Hepatocyte (in vitro differentiated cells): ENCODE data around the gene TMEM135.

ENCODE experiments used
- EZH2 ChIP-seq: fragments of 200-600 bp; sonication (generic); IDR thresholded peaks from 2 replicates; pipeline ENCODE4 v1.6.1; 2016; ENCODE audit warnings: antibody characterized with exemption, mild to moderate bottlenecking, borderline replicate concordance
- EZH2phosphoT487 ChIP-seq: fragments of 200-600 bp; sonication (generic); IDR thresholded peaks from one replicate; pipeline ENCODE4 v1.6.1; 2018; ENCODE audit warnings: antibody characterized with exemption, mild to moderate bottlenecking, low read depth, moderate library complexity; ENCODE audit not compliant: unreplicated experiment, severe bottlenecking
- TF ChIP-seq, protein P1 (sequence below): fragments of 200-600 bp; sonication (generic); IDR thresholded peaks from 2 replicates; pipeline ENCODE4 v1.5.1; 2016; ENCODE audit warnings: antibody characterized with exemption, mild to moderate bottlenecking; ENCODE audit not compliant: poor library complexity

DNA sequence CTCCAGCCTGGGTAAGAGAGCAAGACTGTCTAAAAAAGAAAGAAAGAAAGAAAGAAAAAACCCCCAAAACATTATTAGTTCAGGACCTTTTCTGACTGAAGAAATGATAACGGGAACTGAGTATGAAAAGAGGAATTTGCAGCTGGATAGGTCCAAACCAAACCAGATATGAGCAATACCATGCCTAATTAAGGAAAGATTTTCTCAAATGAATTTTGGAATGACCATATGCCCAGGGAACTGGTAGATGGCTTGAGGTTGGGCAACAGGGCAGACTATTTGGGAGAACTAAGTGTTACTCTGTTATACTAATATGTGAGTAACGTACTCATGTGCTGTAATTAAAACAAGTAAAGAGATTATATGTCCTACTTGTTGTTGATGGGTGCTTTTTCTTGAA is 186.1 kb downstream of the TMEM135 start:
- TF ChIP-seq, protein P1, sequence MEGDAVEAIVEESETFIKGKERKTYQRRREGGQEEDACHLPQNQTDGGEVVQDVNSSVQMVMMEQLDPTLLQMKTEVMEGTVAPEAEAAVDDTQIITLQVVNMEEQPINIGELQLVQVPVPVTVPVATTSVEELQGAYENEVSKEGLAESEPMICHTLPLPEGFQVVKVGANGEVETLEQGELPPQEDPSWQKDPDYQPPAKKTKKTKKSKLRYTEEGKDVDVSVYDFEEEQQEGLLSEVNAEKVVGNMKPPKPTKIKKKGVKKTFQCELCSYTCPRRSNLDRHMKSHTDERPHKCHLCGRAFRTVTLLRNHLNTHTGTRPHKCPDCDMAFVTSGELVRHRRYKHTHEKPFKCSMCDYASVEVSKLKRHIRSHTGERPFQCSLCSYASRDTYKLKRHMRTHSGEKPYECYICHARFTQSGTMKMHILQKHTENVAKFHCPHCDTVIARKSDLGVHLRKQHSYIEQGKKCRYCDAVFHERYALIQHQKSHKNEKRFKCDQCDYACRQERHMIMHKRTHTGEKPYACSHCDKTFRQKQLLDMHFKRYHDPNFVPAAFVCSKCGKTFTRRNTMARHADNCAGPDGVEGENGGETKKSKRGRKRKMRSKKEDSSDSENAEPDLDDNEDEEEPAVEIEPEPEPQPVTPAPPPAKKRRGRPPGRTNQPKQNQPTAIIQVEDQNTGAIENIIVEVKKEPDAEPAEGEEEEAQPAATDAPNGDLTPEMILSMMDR = no peak
- TF ChIP-seq EZH2 (no peak), EZH2phosphoT487 (no peak)
